GM19455 (cell line): ENCODE measurements around the gene SPATA6L.

Source experiments
- ATAC-seq: cut with Tn5 transposase; IDR thresholded peaks from one replicate; pipeline ENCODE4 v1.9.1; 2021; ENCODE audit not compliant: unreplicated experiment

SPATA6L gene

DNA sequence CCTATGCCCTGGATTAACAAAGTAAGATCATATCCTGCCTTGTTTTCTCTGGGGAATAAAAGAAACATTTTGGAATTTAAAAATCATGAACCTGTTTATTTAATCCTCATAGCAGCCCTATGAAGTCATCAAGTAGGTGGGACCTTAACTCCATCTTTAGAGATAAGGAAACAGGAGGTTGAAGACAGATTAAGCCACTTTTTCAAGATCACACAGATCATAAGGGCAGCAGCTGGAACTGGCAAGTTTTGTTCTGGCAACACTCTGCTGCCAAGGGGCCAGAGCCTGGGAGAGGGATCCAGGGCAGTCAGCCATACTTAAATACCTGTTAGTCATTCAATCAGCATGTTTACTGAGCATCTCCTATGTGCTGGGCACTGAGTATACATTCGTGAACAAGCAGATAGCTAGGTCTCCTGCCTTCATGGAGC, 112.3 kb downstream of the SPATA6L start:
- ATAC-seq: no peak

DNA sequence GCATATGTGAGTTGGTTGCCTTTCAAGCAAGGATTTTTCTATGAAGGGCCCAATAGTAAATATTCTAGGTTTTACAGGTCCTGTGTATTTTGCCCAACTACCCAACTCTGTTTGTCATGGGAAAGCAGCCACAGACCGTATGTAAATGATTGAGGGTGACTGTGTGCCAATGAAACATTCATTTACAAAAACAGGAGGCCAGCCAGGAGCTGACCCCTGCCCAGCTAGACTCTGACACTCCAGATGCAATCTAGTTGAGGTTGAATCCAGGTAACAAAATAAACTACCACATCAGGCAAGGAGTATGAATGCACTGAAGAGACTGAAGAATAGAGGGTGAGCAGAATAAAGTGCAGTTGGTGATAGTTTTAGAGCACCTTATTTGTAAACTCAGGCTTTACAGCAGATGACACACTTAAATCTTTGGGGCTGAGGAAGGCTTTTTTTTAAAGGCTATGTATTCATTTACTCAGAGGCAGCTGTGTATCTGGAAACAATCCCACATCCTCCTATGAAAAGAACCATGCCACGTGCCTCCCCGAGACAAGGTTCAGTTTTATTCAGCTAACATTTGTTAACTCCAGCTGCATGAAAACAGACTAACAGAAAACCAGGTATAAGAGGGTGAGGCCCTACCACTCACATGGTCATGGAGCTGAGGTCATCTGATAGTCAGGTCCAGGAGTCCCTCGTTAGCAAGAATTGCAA, 115.3 kb downstream of the SPATA6L start:
- no peak for ATAC-seq

DNA sequence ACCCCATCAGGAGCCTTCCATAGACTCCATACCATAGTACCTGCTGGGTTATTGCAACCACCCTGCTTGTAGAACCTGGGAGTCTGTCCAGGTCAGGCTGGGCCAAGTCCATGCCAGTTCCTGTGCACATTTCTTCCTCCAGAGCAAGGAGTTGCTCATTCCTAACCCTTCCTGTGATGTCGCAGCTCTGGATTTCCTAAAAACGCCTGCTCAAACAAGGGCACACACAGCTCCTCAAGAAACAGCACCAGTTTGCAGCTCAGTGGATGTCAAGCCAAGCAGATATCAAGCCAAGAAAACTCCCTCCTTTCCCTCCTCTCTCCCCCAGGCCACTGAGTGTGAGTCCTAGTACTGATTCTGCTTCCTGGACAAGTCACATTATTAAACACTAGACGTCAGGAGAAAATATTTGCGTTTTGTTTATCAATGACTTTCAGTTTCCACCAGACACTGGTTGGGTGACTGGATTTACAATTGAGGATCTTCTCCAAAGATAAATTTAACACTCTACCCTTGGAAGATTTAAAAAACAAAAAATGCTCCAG, 116.5 kb downstream of the SPATA6L start:
- no peak for ATAC-seq

DNA sequence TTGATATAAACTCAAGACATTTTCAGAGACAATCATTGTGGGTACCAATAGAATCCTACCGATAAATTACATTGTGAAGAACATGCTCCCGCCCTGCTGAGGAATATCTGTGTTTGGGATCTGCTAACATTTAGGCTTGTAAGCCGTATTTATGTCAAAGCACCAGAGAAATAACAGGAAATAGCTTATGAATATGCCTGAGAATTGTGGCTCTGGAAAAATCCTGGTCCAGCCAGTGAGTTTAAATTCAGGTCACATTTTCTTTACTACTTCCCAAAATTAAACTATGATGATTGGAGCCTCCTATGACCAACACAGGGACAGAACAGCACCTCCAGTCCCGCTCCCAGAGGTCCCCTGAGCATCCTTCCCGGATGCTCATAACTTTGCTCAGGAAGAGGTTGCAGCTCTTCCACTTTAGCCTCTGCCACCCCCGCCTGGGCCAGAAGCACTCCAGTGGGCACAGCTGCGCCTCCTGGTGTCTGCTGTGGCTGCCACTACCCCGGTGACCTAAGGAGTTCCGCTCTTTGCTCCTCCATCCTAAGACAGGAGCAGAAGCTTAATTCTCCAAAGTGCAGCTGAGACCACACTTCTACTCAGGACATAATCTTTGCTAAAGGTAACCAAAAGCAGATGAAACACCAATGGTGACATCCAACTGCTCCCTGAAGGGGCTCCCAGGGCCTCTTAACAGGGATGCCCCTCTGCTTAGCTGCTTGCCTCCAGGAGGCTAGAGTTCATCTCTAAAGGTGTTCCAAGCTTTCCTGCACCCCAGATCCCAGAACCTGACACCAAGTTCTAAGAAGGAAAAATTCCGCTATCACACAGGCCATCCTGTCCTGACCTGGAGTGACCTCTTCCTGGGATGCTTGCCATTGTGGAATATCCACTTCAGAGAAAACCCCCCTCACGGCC, 117.2 kb downstream of the SPATA6L start:
- ATAC-seq: no peak
